HG03045 (cell line): ENCODE results near the gene HYCC1.
"Not testable (repeated sequence)": the region's sequence is repeated elsewhere in the genome, so short reads cannot be mapped to it uniquely, and the experiment has no call there.

Experiments used
- ATAC-seq: cut with Tn5 transposase; IDR thresholded peaks from one replicate; pipeline ENCODE4 v1.9.1; 2021; ENCODE audit warnings: mild to moderate bottlenecking, moderate library complexity; ENCODE audit not compliant: unreplicated experiment

HYCC1 gene

DNA sequence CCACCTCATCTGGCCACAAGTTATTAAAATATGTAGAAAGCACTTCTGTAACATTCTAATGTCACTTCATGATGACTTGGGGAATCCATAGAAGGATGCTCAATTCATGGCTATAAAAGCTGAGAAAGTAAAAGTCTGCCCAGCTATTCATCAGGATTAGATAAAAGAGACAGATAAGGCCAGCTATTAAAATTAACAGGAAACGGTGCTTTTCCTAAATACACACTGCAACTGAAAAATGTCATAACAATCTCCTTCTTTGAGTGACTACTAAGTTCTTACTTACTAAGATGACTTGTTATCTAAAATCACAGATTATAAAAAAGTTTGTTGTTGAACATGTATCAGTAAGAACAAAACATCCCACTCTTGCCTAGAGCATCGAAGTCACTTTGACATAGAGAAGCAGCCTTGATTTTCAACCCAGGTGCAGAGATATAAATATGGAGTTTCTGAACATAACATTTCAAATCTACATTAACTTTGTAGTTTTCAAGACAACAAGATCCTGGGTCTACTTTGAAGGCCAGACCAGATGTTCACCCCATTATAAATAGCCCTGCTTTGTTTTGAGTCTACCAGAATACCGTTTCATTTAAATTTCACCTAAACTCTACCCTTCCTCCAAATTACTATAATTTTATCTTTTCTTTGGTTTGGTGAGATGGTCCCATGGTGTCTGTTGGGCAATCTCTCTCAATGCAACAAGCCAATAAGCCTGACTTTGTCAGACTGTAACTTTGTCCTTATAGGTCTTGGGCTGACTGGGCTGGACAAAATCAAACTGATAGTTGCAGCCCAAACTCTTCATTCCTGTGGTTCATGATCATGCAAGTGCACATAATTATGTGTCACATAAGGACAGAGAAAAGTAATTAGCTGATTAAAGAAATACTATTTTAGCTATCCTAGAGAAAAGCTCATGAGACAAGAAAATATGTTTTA is 24.0 kb downstream of the HYCC1 start:
- ATAC-seq = no peak

- no peak for ATAC-seq
Measured at GRCh38 chr7:22985436-22985835, 28.5 kb downstream of the HYCC1 start.

DNA sequence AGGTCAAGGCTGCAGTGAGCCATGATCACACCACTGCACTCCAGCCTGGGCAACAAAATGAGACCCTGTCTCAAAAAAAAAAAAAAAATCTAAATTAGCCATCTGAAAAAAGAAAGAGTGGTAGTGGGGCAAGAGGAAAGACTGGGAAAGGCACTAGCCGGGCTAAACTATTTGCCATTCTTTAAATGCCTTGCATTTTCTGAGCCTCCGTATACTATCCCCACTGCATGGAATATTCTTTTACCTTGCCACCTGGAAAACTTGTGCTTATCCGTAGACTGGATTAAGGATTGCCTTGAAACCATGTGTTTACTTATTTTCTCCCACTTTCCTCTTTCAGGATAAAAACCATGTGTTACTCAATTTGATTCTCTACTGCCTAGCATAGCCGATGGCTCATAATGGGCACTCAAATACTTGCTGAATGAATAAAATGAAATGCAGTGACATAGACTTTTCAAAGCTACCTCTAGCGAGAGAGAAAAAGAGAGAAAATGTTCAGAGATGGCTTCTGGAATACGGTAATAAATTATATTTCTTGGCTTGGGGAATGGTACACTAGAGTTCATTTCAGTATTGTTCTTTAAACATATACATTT is 30.6 kb downstream of the HYCC1 start:
- no peak for ATAC-seq

GRCh38 chr7:22980422-22980821 is 33.5 kb downstream of the HYCC1 start:
- no peak for ATAC-seq

GRCh38 chr7:22979861-22980260 is 34.1 kb downstream of the HYCC1 start:
- ATAC-seq = no peak

DNA sequence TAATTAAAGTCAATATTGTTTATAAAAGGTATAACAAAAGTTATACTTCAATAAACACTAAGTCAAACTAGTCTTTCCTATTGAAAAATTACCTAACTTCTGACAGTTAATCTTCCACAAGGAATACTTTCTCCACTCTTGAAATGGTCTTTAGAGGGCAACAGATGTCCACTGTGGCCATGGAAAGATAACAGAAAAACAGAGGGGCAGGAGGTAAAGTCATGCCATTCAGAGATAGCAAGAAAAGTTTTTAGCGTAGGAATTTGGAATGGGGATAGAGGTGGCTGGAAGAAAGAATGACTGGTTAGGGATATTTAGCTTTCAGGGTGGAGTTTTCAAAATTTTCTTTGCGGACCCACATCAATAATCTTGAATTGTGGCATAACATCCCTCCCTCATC is 34.7 kb downstream of the HYCC1 start:
- ATAC-seq = no peak

DNA sequence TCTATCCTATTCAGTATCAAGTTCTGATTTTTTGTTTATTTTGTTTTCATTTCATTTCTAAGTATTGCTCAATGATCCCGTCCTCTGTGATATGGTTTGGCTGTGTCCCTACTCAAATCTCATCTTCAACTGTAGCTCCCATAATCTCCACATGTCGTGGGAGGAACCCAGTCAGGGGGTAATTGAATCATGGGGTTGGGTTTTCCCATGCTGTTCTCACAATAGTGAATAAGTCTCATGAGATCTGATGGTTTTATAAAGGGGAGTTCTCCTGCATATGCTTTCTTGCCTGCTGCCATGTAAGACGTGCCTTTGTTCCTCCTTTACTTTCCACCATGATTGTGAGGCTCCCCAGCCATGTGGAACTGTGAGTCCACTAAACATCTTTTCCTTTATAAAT is 39.3 kb downstream of the HYCC1 start:
- ATAC-seq = not testable (repeated sequence)

DNA sequence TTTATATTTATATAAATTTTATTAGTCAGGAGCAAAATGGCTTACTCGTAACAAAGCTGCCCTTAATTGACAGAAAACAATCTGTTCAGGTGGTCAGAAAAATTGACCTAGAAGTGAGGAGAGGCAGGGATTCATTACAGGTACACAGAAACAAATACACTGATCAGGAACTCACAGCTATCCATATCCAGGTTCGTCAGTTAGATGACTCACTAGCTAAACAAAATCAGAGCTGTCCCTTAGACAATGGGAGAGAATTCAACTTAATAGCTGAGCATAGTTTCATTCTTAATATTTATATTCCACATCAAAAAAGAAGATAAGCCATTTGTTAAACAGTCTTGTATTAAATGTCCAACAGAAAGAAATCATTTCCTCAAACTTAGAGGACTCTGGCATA is 41.7 kb downstream of the HYCC1 start:
- no peak for ATAC-seq

DNA sequence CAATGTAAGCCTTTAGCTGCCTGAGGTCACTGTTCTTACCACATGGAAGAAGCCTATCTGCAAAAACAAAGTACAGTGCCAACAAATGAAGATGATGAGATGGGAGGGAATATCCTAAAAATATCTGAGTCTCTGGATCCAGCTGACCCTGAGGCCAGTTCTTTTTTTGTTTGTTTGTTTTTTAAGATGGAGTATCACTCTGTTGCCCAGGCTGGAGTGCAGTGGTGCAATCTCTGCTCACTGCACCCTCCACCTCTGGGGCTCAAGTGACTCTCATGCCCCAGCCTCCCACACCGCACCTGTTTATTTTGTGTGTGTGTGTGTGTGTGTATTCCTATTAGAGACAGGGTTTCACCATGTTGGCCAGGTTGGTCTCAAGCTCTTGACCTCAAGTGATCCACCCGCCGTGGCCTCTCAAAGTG is 44.9 kb downstream of the HYCC1 start:
- no peak for ATAC-seq
